Spleen (tissue), 11 donors: ENCODE results near the gene KATNIP. TPM values are rescaled to one million over a fixed set of nuclear protein-coding genes. Genes with fewer than 3 reads are reported as not detected.

ENCODE experiments used
- DNase-seq: peaks from one replicate; pipeline ENCODE4 v3.0.0-alpha.2; 2020
- H3K27ac ChIP-seq, 8 donors: fragments of 200-600 bp; sonication (generic) in 7 of 8; 1 replicate in 4 of 8; 2 replicates in 4 of 8; pipeline versions ENCODE4 v1.5.0 to v1.8.0; 2016 to 2021; ENCODE audit warnings: inconsistent platforms in 4 of 8, mild to moderate bottlenecking in 4 of 8, moderate library complexity in 1 of 8
- H3K27me3 ChIP-seq, 7 donors: fragments of 200-600 bp; sonication (generic) in 6 of 7; replicated peaks in 1 of 7; 1 replicate in 4 of 7; 2 replicates in 3 of 7; pipeline versions ENCODE4 v1.5.0 to v1.8.0; 2016 to 2021; ENCODE audit warnings: inconsistent platforms in 3 of 7, mild to moderate bottlenecking in 1 of 7
- H3K36me3 ChIP-seq, 6 donors: fragments of 200-600 bp; sonication (generic) in 5 of 6; 1 replicate in 4 of 6; 2 replicates in 2 of 6; pipeline versions ENCODE4 v1.5.0 to v1.8.0; 2016 to 2021; ENCODE audit warnings: inconsistent platforms in 2 of 6
- H3K4me1 ChIP-seq, 6 donors: fragments of 200-600 bp; sonication (generic) in 5 of 6; 1 replicate in 3 of 6; 2 replicates in 3 of 6; pipeline versions ENCODE4 v1.5.0 to v1.8.0; 2016 to 2021; ENCODE audit warnings: inconsistent platforms in 3 of 6
- H3K4me3 ChIP-seq, 8 donors: fragments of 200-600 bp; sonication (generic) in 7 of 8; 1 replicate in 4 of 8; 2 replicates in 4 of 8; pipeline versions ENCODE4 v1.5.0 to v1.8.0; 2016 to 2021; ENCODE audit warnings: inconsistent platforms in 4 of 8, mild to moderate bottlenecking in 4 of 8, moderate library complexity in 2 of 8
- H3K9me3 ChIP-seq, 8 donors: fragments of 200-600 bp; sonication (generic) in 7 of 8; 1 replicate in 4 of 8; 2 replicates in 4 of 8; pipeline versions ENCODE4 v1.5.0 to v1.8.0; 2016 to 2021; ENCODE audit warnings: inconsistent platforms in 4 of 8
- POLR2A ChIP-seq, 3 donors: fragments of 450-650 bp; IDR thresholded peaks; one replicate each; pipeline ENCODE4 v1.5.1; 2017; ENCODE audit warnings: antibody characterized with exemption in 3 of 3, mild to moderate bottlenecking in 1 of 3
- POLR2AphosphoS5 ChIP-seq, 3 donors: sonication (generic); formaldehyde crosslinking; IDR thresholded peaks; one replicate each; pipeline ENCODE4 v1.5.1; 2017; ENCODE audit warnings: antibody characterized with exemption in 3 of 3
- WGBS, 5 donors: extraction: QIAGEN DNeasy Blood & Tissue Kit in 3 of 5; methylation state at CpG; one replicate each; pipeline versions ENCODE4 v1.1.5 to v1.1.7; 2013 to 2018; 5-methylcytosine and 5-hydroxymethylcytosine counted together
- intact Hi-C: fragments of 100-400 bp; cut with DNase I; formaldehyde crosslinking; loops from one replicate; pipeline ENCODE4 v1.15.0; 2023; ENCODE audit warnings: low total_unique reads
- polyA plus RNA-seq, 3 donors: library from polyadenylated mRNA; stranded (reverse); fragments of 200-250 nt; gene quantifications; one replicate each; pipeline ENCODE4 v1.2.1, GENCODE V29; 2013
- total RNA-seq, 7 donors: library from RNA; depleted of rRNA in 3 of 7; stranded (reverse); fragments of >200 nt in 3 of 7; fragmentation: NEBNext Ultra II Directional in 4 of 7; extraction: Animal tissue kit (Norgen Biotek cat#: 25700) in 4 of 7; gene quantifications; one replicate each; pipeline versions ENCODE4 v1.1.0 to v1.2.1, GENCODE V29; 2016 to 2021
- TF ChIP-seq, protein P1 (sequence below), 11 experiments: fragments of 200-600 bp in 7 of 11; fragments of 450-650 bp in 4 of 11; sonication (generic) in 4 of 11; IDR thresholded peaks in 8 of 11; conservative IDR thresholded peaks in 3 of 11; 1 replicate in 7 of 11; 2 replicates in 4 of 11; pipeline versions ENCODE4 v1.4.0 to v1.8.0; 2016 to 2021; ENCODE audit warnings: antibody characterized with exemption in 11 of 11, inconsistent platforms in 4 of 11, mild to moderate bottlenecking in 1 of 11
- donor health status: healthy with polysubstance abuse.
- donor health status: DM: no; HTN: no; CAD: no; lungs with moderate emphysema.
- donor health status: DM: no; HTN: no; CAD: no.
- donor health status: Bipolar disorder and iron deficiency.
- donor health status: healthy.
- donor health status: DM: no; HTN: no; CAD: no.
- donor health status: DM: yes; HTN: yes; CAD: no.

The KATNIP gene
- total and polyA plus RNA-seq, 10 donors = 3.8 to 40.7 (median 30.0) TPM

DNA sequence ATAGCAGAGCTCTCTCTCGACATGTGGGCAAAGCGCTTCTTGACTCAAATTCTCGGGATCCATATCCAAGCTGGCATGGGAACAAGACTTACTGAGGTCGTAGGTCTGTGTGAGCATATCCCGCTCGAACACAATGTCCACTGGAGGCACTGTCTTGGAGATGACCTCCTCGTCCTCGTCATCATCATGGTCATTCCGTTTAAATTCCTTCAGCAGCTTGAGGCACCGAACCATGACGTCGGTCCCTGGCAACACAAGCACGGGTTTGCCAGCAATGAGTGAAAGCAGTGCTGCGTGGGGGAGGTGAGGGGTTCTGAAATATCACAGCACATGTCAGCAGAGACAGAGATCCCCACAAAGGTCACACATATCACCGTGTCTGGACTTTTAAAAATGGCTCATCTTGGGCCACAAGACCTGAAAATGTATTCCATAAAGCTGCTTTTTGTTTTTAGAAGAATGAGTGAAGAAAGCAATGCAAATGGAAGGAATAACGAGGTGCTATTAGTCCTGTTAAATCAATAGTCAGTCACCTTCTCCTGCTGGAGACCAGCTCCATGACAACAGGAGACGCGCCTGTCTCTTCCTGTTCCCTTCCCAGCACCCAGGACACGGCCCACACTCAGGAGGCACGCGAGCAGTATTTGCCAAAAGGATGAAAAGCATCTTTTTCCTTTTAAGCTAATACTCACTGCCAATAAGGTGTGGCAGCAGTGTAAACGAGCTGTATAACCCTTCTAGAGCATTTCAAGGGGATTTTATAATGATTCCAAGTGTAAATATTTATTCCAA is 38.1 kb upstream of the KATNIP start:
- no peaks in the 10 kb centered on the region for H3K27me3 ChIP-seq
- H3K4me3 ChIP-seq = no peak overlapping the region
- H3K9me3 ChIP-seq = no peaks in the 10 kb centered on the region
- peaks cover 3 to 100% (median 59%) of the 10 kb centered on the region in 6 donors for H3K36me3 ChIP-seq
- no peak for DNase-seq
- 85 to 93% (median 91%) methylated on average over 22 of the region's 22 CpGs for WGBS, 5 donors
- no peaks in the 10 kb centered on the region for H3K4me1 ChIP-seq
- intact Hi-C loops = no loop called here
- no peak overlapping the region for H3K27ac ChIP-seq
- TF ChIP-seq, protein P1, sequence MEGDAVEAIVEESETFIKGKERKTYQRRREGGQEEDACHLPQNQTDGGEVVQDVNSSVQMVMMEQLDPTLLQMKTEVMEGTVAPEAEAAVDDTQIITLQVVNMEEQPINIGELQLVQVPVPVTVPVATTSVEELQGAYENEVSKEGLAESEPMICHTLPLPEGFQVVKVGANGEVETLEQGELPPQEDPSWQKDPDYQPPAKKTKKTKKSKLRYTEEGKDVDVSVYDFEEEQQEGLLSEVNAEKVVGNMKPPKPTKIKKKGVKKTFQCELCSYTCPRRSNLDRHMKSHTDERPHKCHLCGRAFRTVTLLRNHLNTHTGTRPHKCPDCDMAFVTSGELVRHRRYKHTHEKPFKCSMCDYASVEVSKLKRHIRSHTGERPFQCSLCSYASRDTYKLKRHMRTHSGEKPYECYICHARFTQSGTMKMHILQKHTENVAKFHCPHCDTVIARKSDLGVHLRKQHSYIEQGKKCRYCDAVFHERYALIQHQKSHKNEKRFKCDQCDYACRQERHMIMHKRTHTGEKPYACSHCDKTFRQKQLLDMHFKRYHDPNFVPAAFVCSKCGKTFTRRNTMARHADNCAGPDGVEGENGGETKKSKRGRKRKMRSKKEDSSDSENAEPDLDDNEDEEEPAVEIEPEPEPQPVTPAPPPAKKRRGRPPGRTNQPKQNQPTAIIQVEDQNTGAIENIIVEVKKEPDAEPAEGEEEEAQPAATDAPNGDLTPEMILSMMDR (IDR thresholded peaks at IDR 0.05 in 8 of 11, conservative IDR thresholded peaks at IDR 0.05 in 3 of 11) = no peak
- peak in 1 of 3 donors; percentile 21 for TF ChIP-seq POLR2AphosphoS5 (IDR thresholded peaks at IDR 0.05)

DNA sequence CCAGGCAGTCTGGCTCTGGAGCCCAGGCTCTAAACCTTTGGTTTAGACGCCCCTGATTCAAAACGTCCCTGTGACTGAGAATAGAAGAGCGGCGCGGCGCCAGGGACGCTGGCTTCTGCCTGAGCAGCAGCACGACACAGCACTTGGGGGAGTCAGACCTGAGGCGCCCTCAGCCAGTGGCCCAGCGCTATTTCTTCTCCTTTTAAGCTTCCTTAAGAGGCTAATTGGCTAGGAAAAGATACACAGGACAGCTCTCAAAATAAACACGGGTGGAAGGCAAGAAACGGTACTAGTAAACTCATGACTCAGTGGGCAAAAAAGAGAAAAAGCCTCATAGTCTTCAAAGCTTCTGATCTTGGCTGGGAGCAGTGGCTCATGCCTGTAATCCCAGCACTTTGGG is 35.1 kb upstream of the KATNIP start:
- H3K4me1 ChIP-seq = no peaks in the 10 kb centered on the region
- no peak overlapping the region for H3K4me3 ChIP-seq
- no peak overlapping the region for H3K27ac ChIP-seq
- TF ChIP-seq, protein P1 (IDR thresholded peaks at IDR 0.05 in 8 of 11, conservative IDR thresholded peaks at IDR 0.05 in 3 of 11) = no peak
- TF ChIP-seq POLR2A (IDR thresholded peaks at IDR 0.05) (no peak), POLR2AphosphoS5 (IDR thresholded peaks at IDR 0.05) (no peak)
- H3K27me3 ChIP-seq = no peaks in the 10 kb centered on the region
- 93 to 96% (median 95%) methylated on average over 12 of the region's 12 CpGs for WGBS, 5 donors
- DNase-seq = peak; percentile 51
- H3K9me3 ChIP-seq = no peaks in the 10 kb centered on the region
- intact Hi-C loops = no loop called here
- H3K36me3 ChIP-seq = peaks cover 0 to 100% (median 53%) of the 10 kb centered on the region in 6 donors

DNA sequence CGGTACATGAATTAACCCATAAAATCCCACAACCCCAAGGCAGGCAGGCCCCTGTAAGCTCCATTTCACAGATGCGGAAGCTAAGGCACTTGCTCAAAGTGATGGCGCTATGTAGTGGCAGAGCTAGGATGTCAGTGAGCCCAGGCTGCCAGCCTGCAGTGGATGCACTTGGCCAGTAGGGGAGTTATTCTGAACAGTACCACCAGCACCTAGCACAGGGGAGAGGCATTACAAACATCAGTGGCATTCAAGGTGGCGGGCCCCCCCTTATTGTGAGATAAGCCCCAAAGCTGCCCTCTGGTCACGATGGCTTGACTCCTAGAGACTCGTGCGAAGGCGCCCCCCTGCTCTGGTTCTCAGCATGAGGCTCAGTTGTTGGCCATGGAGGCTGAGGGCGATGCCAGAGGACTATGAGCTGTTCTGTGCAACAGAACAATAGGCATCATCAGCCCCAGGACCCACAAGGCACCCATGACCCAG is 34.0 kb upstream of the KATNIP start:
- TF ChIP-seq, protein P1 (IDR thresholded peaks at IDR 0.05 in 8 of 11, conservative IDR thresholded peaks at IDR 0.05 in 3 of 11) = peak in 8 of 11 experiments; percentile 7 to 61 (median 44)
- no peak for TF ChIP-seq POLR2A (IDR thresholded peaks at IDR 0.05)
- Histone ChIP-seq H3K4me1 (peaks cover 0 to 4% (median 0%) of the 10 kb centered on the region in 6 donors), H3K9me3 (no peaks in the 10 kb centered on the region), H3K27me3 (no peaks in the 10 kb centered on the region), H3K27ac (no peak overlapping the region), H3K4me3 (no peak overlapping the region), H3K36me3 (peaks cover 0 to 98% (median 43%) of the 10 kb centered on the region in 6 donors)
- 91 to 95% (median 93%) methylated on average over 3 to 9 of the region's 9 CpGs for WGBS, 5 donors
- intact Hi-C loops = no loop called here
- DNase-seq = peak; percentile 36

DNA sequence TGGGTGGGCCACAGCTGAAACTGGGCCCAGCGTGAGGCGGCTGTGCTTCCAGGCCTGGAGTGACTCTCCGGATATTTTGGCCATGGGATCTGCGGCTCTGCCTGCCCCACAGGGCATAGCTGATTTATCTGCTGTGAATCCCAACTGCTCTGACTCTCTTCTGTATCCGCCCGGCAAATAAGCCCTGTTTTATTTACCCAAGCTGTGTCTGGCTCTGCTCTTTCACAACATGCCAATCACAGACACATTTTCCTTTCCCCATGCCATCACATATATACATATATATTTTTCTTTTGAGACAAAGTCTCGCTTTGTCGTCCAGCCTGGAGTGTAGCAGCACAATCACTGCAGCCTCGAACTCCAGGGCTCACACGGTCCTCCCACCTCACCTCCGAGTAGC is 33.6 kb upstream of the KATNIP start:
- 93 to 98% (median 96%) methylated on average over 11 of the region's 11 CpGs for WGBS, 5 donors
- no peaks in the 10 kb centered on the region for H3K27me3 ChIP-seq
- H3K4me1 ChIP-seq = peaks cover 0 to 9% (median 2%) of the 10 kb centered on the region in 6 donors
- H3K9me3 ChIP-seq = no peaks in the 10 kb centered on the region
- no peak overlapping the region for H3K4me3 ChIP-seq
- TF ChIP-seq POLR2AphosphoS5 (IDR thresholded peaks at IDR 0.05) = no peak
- TF ChIP-seq POLR2A (IDR thresholded peaks at IDR 0.05) = no peak
- TF ChIP-seq, protein P1 (IDR thresholded peaks at IDR 0.05 in 8 of 11, conservative IDR thresholded peaks at IDR 0.05 in 3 of 11) = no peak
- H3K27ac ChIP-seq = no peak overlapping the region
- peaks cover 0 to 98% (median 39%) of the 10 kb centered on the region in 6 donors for H3K36me3 ChIP-seq
- DNase-seq = no peak
- intact Hi-C loops = no loop called here
